Lower leg skin (tissue), 3 donors: ENCODE results near the gene KAT6B.

Experiments
- POLR2A ChIP-seq, 2 donors: fragments of 450-650 bp; IDR thresholded peaks; one replicate each; pipeline ENCODE4 v1.6.1; 2016 to 2017; ENCODE audit warnings: antibody characterized with exemption in 2 of 2, mild to moderate bottlenecking in 1 of 2, moderate library complexity in 1 of 2
- TF ChIP-seq, protein P1 (sequence below), 3 donors: fragments of 450-650 bp; IDR thresholded peaks; one replicate each; pipeline ENCODE4 v1.5.1; 2016; ENCODE audit warnings: antibody characterized with exemption in 3 of 3, mild to moderate bottlenecking in 3 of 3, moderate library complexity in 2 of 3

DNA sequence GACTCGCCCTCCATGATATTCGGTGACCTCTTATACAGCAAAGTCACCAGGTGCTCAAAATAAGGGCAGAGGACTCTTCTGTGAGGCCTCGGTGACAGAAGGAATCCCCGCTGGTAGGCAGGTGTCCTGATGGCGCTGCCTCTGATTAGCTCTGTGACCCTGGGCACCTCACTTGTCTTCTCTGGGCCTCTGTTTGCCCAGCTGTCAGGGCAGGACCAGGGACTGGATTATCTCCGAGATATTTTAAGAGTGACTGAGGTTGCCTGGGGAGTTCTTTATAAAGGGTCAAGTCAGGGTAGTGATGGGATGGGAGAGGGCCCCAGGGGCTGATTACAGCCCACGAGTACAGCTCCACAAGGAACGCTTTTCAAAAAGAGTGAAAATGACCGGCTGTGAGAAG is 214.2 kb downstream of the KAT6B start:
- TF ChIP-seq, protein P1, sequence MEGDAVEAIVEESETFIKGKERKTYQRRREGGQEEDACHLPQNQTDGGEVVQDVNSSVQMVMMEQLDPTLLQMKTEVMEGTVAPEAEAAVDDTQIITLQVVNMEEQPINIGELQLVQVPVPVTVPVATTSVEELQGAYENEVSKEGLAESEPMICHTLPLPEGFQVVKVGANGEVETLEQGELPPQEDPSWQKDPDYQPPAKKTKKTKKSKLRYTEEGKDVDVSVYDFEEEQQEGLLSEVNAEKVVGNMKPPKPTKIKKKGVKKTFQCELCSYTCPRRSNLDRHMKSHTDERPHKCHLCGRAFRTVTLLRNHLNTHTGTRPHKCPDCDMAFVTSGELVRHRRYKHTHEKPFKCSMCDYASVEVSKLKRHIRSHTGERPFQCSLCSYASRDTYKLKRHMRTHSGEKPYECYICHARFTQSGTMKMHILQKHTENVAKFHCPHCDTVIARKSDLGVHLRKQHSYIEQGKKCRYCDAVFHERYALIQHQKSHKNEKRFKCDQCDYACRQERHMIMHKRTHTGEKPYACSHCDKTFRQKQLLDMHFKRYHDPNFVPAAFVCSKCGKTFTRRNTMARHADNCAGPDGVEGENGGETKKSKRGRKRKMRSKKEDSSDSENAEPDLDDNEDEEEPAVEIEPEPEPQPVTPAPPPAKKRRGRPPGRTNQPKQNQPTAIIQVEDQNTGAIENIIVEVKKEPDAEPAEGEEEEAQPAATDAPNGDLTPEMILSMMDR (IDR thresholded peaks at IDR 0.05), result no peak
- TF ChIP-seq POLR2A (IDR thresholded peaks at IDR 0.05), result no peak
